GM23338 (cell line): ENCODE measurements around the gene TMEM245. TPM values are rescaled to one million over a fixed set of nuclear protein-coding genes. Genes with fewer than 3 reads are reported as not detected.

ENCODE experiments used
- ATAC-seq: fragments of 200-7000 bp; cut with Tn5 transposase; 3 replicates; pipeline ENCODE4 v1.9.1; 2020
- DNase-seq: peaks from one replicate; pipeline ENCODE4 v3.0.0-alpha.2; 2015; ENCODE audit warnings: low spot score
- H2AFZ ChIP-seq: fragments of 200-600 bp; sonication (generic); 2 replicates; pipeline ENCODE4 v1.8.0; 2016; ENCODE audit warnings: antibody characterized with exemption, mild to moderate bottlenecking, moderate library complexity
- H3F3A ChIP-seq: fragments of 200-600 bp; sonication (generic); replicated peaks from 2 replicates; pipeline ENCODE4 v1.8.0; 2017; ENCODE audit warnings: antibody characterized with exemption, mixed run types, low read depth
- H3K27ac ChIP-seq: fragments of 200-600 bp; sonication (generic); 2 replicates; pipeline ENCODE4 v1.6.1; 2016; ENCODE audit warnings: low read depth
- H3K27me3 ChIP-seq: fragments of 200-600 bp; sonication (generic); 2 replicates; pipeline ENCODE4 v1.8.0; 2016; ENCODE audit warnings: mild to moderate bottlenecking, mixed run types, moderate library complexity; ENCODE audit not compliant: insufficient read depth
- H3K36me3 ChIP-seq: fragments of 200-600 bp; sonication (generic); 2 replicates; pipeline ENCODE4 v1.8.0; 2016; ENCODE audit warnings: mild to moderate bottlenecking; ENCODE audit not compliant: insufficient read depth
- H3K4me1 ChIP-seq: fragments of 200-600 bp; sonication (generic); 2 replicates; pipeline ENCODE4 v1.8.0; 2016; ENCODE audit warnings: mild to moderate bottlenecking, moderate library complexity; ENCODE audit not compliant: insufficient read depth
- H3K4me2 ChIP-seq: fragments of 200-600 bp; sonication (generic); 2 replicates; pipeline ENCODE4 v1.7.1; 2017; ENCODE audit warnings: mixed run types
- H3K4me3 ChIP-seq: fragments of 200-600 bp; sonication (generic); 2 replicates; pipeline ENCODE4 v1.6.1; 2016; ENCODE audit warnings: mixed run types
- H3K79me2 ChIP-seq: fragments of 200-600 bp; sonication (generic); replicated peaks from 2 replicates; pipeline ENCODE4 v1.8.0; 2017; ENCODE audit warnings: mild to moderate bottlenecking; ENCODE audit not compliant: insufficient read depth
- H3K9me2 ChIP-seq: fragments of 200-600 bp; sonication (generic); 2 replicates; pipeline ENCODE4 v1.8.0; 2017; ENCODE audit not compliant: insufficient read depth
- H4K20me1 ChIP-seq: fragments of 200-600 bp; sonication (generic); replicated peaks from 2 replicates; pipeline ENCODE4 v1.8.0; 2017; ENCODE audit warnings: mild to moderate bottlenecking; ENCODE audit not compliant: insufficient read depth
- H3K27ac Mint-ChIP-seq: 2 replicates; pipeline ENCODE4 v1.8.0; 2020; ENCODE audit warnings: inconsistent platforms, mild to moderate bottlenecking, moderate library complexity, mixed read lengths
- H3K27me3 Mint-ChIP-seq: 3 replicates; pipeline ENCODE4 v1.8.0; 2022; ENCODE audit warnings: low read depth, mild to moderate bottlenecking, moderate library complexity, mixed read lengths, inconsistent platforms; ENCODE audit not compliant: insufficient read depth, poor library complexity
- H3K36me3 Mint-ChIP-seq: 3 replicates; pipeline ENCODE4 v1.8.0; 2021; ENCODE audit warnings: low read depth, mild to moderate bottlenecking, inconsistent platforms, moderate library complexity, mixed read lengths
- H3K4me1 Mint-ChIP-seq: 3 replicates; pipeline ENCODE4 v1.8.0; 2020; ENCODE audit warnings: mild to moderate bottlenecking, inconsistent platforms, mixed read lengths
- H3K4me3 Mint-ChIP-seq: 3 replicates; pipeline ENCODE4 v1.8.0; 2021; ENCODE audit warnings: moderate library complexity, mild to moderate bottlenecking, inconsistent platforms, mixed read lengths
- H3K9me3 Mint-ChIP-seq: 3 replicates; pipeline ENCODE4 v1.8.0; 2020; ENCODE audit warnings: moderate library complexity, mild to moderate bottlenecking, inconsistent platforms, mixed read lengths
- CREB1 ChIP-seq: fragments of 250-450 bp; sonication (Bioruptor Pico); IDR thresholded peaks from 2 replicates; pipeline ENCODE4 v1.5.0; 2020; ENCODE audit warnings: low read depth, mild to moderate bottlenecking, moderate library complexity
- EZH2 ChIP-seq: fragments of 200-600 bp; sonication (generic); IDR thresholded peaks from one replicate; pipeline ENCODE4 v1.8.0; 2017; ENCODE audit warnings: antibody characterized with exemption, mild to moderate bottlenecking, low read depth; ENCODE audit not compliant: unreplicated experiment
- EZH2phosphoT487 ChIP-seq: fragments of 200-600 bp; sonication (generic); IDR thresholded peaks from one replicate; pipeline ENCODE4 v1.8.1; 2018; ENCODE audit warnings: antibody characterized with exemption; ENCODE audit not compliant: unreplicated experiment
- JUNB ChIP-seq: IDR thresholded peaks from one replicate; pipeline ENCODE4 v1.6.1; 2016; ENCODE audit warnings: antibody characterized with exemption; ENCODE audit not compliant: unreplicated experiment
- NANOG ChIP-seq: IDR thresholded peaks from 2 replicates; pipeline ENCODE4 v1.6.1; 2016; ENCODE audit warnings: antibody characterized with exemption, borderline replicate concordance
- POLR2AphosphoS5 ChIP-seq: IDR thresholded peaks from 2 replicates; pipeline ENCODE4 v1.6.1; 2016; ENCODE audit warnings: antibody characterized with exemption, low read depth
- STAT1 ChIP-seq: IDR thresholded peaks from one replicate; pipeline ENCODE4 v1.6.1; 2016; ENCODE audit warnings: antibody characterized with exemption; ENCODE audit not compliant: unreplicated experiment
- ZNF114 ChIP-seq: fragments of 250-450 bp; sonication (Bioruptor Pico); IDR thresholded peaks from 2 replicates; pipeline ENCODE4 v1.5.0; 2020; ENCODE audit warnings: mild to moderate bottlenecking, moderate library complexity
- ZNF331 ChIP-seq: fragments of 250-450 bp; sonication (Bioruptor Pico); IDR thresholded peaks from 2 replicates; pipeline ENCODE4 v1.5.0; 2020; ENCODE audit warnings: low read depth, mild to moderate bottlenecking, moderate library complexity
- polyA plus RNA-seq: library from polyadenylated mRNA; unstranded; fragments of >200 nt; fragmentation: Nextera tagmentation; extraction: Ambion mirVana; gene quantifications from 2 replicates; pipeline ENCODE4 v1.2.1, GENCODE V29; 2016
- total RNA-seq: library from RNA; depleted of rRNA; stranded (reverse); fragments of >200 nt; shearing (Covaris generic); gene quantifications from 2 replicates; pipeline ENCODE4 v1.2.3, GENCODE V29; 2014
- TF ChIP-seq, protein P1 (sequence below): IDR thresholded peaks from one replicate; pipeline ENCODE4 v1.6.1; 2018; ENCODE audit warnings: antibody characterized with exemption; ENCODE audit not compliant: unreplicated experiment
- TF ChIP-seq, protein P2 (sequence below): IDR thresholded peaks from 2 replicates; pipeline ENCODE4 v1.6.1; 2016; ENCODE audit warnings: antibody characterized with exemption
- TF ChIP-seq, protein P3 (sequence below), 2 experiments: fragments of 200-600 bp in 1 of 2; sonication (generic) in 1 of 2; conservative IDR thresholded peaks; 2 replicates each; pipeline versions ENCODE4 v1.5.1 to v1.6.1; 2016 to 2017; ENCODE audit warnings: antibody characterized with exemption in 2 of 2, low read depth in 2 of 2, mild to moderate bottlenecking in 2 of 2, moderate library complexity in 1 of 2

TMEM245 gene
- total and polyA plus RNA-seq, 2 experiments from 2014 or later = 17.3 to 64.1 TPM

- H3K36me3 Mint-ChIP-seq = peaks cover 27% of the 10 kb centered on the region
- no peaks in the 10 kb centered on the region for H3K4me1 Mint-ChIP-seq
- Histone ChIP-seq H3K27ac (no peak overlapping the region), H3K79me2 (no peaks in the 10 kb centered on the region), H3K9me2 (no peaks in the 10 kb centered on the region), H3K4me1 (no peaks in the 10 kb centered on the region), H3K4me2 (no peak overlapping the region), H3K27me3 (no peaks in the 10 kb centered on the region), H3F3A (no peaks in the 10 kb centered on the region), H2AFZ (no peak overlapping the region), H3K4me3 (no peak overlapping the region), H3K36me3 (peaks cover 8% of the 10 kb centered on the region), H4K20me1 (no peaks in the 10 kb centered on the region)
- no peak for ATAC-seq
- no peak overlapping the region for H3K27ac Mint-ChIP-seq
- H3K9me3 Mint-ChIP-seq = no peaks in the 10 kb centered on the region
- H3K4me3 Mint-ChIP-seq = no peak overlapping the region
- no peak for DNase-seq
- TF ChIP-seq POLR2AphosphoS5 (no peak), EZH2 (no peak), EZH2phosphoT487 (no peak), JUNB (no peak), ZNF331 (CRISPR knock-in tag) (no peak), ZNF114 (CRISPR knock-in tag) (no peak), NANOG (no peak)
- TF ChIP-seq, protein P1, sequence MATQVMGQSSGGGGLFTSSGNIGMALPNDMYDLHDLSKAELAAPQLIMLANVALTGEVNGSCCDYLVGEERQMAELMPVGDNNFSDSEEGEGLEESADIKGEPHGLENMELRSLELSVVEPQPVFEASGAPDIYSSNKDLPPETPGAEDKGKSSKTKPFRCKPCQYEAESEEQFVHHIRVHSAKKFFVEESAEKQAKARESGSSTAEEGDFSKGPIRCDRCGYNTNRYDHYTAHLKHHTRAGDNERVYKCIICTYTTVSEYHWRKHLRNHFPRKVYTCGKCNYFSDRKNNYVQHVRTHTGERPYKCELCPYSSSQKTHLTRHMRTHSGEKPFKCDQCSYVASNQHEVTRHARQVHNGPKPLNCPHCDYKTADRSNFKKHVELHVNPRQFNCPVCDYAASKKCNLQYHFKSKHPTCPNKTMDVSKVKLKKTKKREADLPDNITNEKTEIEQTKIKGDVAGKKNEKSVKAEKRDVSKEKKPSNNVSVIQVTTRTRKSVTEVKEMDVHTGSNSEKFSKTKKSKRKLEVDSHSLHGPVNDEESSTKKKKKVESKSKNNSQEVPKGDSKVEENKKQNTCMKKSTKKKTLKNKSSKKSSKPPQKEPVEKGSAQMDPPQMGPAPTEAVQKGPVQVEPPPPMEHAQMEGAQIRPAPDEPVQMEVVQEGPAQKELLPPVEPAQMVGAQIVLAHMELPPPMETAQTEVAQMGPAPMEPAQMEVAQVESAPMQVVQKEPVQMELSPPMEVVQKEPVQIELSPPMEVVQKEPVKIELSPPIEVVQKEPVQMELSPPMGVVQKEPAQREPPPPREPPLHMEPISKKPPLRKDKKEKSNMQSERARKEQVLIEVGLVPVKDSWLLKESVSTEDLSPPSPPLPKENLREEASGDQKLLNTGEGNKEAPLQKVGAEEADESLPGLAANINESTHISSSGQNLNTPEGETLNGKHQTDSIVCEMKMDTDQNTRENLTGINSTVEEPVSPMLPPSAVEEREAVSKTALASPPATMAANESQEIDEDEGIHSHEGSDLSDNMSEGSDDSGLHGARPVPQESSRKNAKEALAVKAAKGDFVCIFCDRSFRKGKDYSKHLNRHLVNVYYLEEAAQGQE = no peak
- TF ChIP-seq, protein P2, sequence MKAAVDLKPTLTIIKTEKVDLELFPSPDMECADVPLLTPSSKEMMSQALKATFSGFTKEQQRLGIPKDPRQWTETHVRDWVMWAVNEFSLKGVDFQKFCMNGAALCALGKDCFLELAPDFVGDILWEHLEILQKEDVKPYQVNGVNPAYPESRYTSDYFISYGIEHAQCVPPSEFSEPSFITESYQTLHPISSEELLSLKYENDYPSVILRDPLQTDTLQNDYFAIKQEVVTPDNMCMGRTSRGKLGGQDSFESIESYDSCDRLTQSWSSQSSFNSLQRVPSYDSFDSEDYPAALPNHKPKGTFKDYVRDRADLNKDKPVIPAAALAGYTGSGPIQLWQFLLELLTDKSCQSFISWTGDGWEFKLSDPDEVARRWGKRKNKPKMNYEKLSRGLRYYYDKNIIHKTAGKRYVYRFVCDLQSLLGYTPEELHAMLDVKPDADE = no peak
- H3K27me3 Mint-ChIP-seq = no peaks in the 10 kb centered on the region
Observed at GRCh38 chr9:108973895-108974294, 145.9 kb downstream of the TMEM245 start.

- H3K9me2 ChIP-seq = no peaks in the 10 kb centered on the region
- no peaks in the 10 kb centered on the region for H3K4me1 Mint-ChIP-seq
- no peaks in the 10 kb centered on the region for H3K79me2 ChIP-seq
- DNase-seq (no peak), ATAC-seq (no peak)
- H2AFZ ChIP-seq = no peak overlapping the region
- H3K4me3 Mint-ChIP-seq = no peak overlapping the region
- H4K20me1 ChIP-seq = no peaks in the 10 kb centered on the region
- H3K36me3 Mint-ChIP-seq = peaks cover 22% of the 10 kb centered on the region
- no peak overlapping the region for H3K4me3 ChIP-seq
- H3F3A ChIP-seq = no peaks in the 10 kb centered on the region
- H3K27me3 ChIP-seq = no peaks in the 10 kb centered on the region
- H3K27me3 Mint-ChIP-seq = no peaks in the 10 kb centered on the region
- no peak overlapping the region for H3K27ac ChIP-seq
- H3K27ac Mint-ChIP-seq = no peak overlapping the region
- H3K9me3 Mint-ChIP-seq = no peaks in the 10 kb centered on the region
- H3K4me2 ChIP-seq = no peak overlapping the region
- H3K4me1 ChIP-seq = no peaks in the 10 kb centered on the region
- H3K36me3 ChIP-seq = peaks cover 4% of the 10 kb centered on the region; the same call in 1 of the 2 replicates
- TF ChIP-seq, protein P1 = no peak
- TF ChIP-seq EZH2 = no peak
- no peak for TF ChIP-seq CREB1
- TF ChIP-seq STAT1 = no peak
- no peak for TF ChIP-seq EZH2phosphoT487
- TF ChIP-seq, protein P2 = no peak
- TF ChIP-seq JUNB = no peak
- TF ChIP-seq, protein P3, sequence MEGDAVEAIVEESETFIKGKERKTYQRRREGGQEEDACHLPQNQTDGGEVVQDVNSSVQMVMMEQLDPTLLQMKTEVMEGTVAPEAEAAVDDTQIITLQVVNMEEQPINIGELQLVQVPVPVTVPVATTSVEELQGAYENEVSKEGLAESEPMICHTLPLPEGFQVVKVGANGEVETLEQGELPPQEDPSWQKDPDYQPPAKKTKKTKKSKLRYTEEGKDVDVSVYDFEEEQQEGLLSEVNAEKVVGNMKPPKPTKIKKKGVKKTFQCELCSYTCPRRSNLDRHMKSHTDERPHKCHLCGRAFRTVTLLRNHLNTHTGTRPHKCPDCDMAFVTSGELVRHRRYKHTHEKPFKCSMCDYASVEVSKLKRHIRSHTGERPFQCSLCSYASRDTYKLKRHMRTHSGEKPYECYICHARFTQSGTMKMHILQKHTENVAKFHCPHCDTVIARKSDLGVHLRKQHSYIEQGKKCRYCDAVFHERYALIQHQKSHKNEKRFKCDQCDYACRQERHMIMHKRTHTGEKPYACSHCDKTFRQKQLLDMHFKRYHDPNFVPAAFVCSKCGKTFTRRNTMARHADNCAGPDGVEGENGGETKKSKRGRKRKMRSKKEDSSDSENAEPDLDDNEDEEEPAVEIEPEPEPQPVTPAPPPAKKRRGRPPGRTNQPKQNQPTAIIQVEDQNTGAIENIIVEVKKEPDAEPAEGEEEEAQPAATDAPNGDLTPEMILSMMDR (conservative IDR thresholded peaks at IDR 0.05; ENCODE audit: low read depth in 2 of 2) = no peak
- no peak for TF ChIP-seq ZNF114 (CRISPR knock-in tag)
- TF ChIP-seq NANOG = no peak
Observed at GRCh38 chr9:108972626-108973209, 147.0 kb downstream of the TMEM245 start.
